ENCODE measurements around the gene UPK1A.

DNA sequence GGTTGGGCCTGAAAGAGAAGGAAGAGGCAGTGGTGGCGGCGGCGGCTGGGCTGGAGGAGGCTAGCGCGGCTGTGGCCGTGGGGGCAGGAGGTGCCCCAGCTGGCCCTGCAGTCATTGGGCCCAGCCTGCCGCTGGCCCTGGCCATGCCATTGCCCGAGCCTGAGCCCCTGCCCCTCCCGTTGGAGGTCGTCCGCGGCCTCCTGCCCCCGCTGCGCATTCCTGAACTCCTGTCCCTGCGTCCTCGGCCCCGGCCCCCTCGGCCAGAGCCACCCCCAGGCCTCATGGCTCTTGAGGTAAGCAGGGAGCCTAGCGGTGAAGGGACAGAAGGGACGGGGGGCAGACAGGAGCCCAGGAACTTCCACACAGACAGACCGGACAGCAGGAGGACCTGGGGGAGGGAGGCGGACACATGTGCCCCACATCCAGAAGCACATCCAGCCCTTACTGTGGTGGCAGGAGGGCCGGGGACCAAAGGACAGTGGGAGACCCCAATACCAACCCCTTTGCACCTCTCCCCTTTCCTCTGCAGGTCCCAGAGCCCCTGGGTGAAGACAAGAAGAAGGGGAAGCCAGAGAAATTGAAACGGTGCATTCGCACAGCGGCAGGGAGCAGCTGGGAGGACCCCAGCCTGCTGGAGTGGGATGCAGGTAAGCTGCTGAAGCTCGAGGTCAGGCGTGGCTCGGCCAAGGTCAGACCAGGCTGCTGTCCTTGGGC is 32.4 kb upstream of the UPK1A start:
- TF ChIP-seq GATA2 (IDR thresholded peaks at IDR 0.05; ENCODE audit: low read depth, low read length) (no peak), GATA3 (IDR thresholded peaks at IDR 0.05; ENCODE audit: low read depth, low read length) (no peak)

Data from SH-SY5Y (cell line).